Measurements from ENCODE around the gene E2F7. TPM values are rescaled to one million over a fixed set of nuclear protein-coding genes. Genes with fewer than 3 reads are reported as not detected.

E2F7 gene
- total RNA-seq, 1 experiment from 2014 or later = 19.5 TPM

DNA sequence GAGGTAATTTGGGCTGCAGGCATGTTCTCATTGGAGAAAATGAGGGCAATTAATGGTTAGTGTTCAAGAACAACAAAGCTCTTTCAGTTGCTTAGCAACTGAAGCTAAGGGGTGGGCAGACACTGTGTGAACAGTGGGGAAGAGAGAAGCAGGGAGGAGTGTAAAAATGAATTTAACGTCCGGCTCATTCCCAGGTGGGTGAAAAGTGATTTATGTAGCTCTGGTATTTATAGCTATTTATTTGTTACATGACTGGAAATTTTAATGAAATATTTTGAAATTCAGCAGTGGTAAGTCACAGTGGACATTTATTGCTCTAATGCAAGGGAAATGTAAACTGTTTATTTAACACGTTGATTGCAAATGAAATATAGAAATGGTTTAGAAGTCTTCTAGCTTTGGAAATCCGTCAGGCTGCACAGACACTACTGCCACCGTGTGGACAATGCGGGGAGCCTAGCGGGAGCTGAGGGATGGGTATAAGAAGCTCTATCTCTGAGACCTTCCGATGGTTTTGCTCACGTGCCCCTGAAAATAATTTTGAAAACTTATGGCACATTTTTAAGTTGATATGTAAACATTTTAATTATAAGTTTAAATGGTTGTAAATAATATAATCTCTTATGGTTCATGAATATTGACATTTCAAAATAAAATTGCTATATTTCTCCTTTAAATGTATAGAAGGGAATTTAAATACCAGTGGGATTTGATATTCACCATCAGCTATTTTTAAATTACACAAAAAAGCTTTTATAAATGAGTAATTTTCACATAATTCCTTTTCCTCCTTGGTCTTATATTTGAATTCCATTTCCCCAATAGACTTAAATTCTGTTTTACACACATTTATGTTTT, 54.4 kb downstream of the E2F7 start:
- H3K9me3 ChIP-seq (ENCODE audit: control insufficient read depth in 1 of 2, insufficient read depth in 1 of 2, low read depth in 1 of 2, low read length in 2 of 2) = no peaks in the 10 kb centered on the region
- no peaks in the 10 kb centered on the region for H3K36me3 ChIP-seq (ENCODE audit: control insufficient read depth in 1 of 2, insufficient read depth in 2 of 2, low read length in 2 of 2)
- ChIA-PET RAD21 (ENCODE audit: low non-redundant PET in 1 of 2, low total read pairs in 2 of 2, uncharacterized antibody in 2 of 2, unreplicated experiment in 2 of 2) (interaction anchor here (0.5 to 1.2 kb wide), 6 partner anchors 44 to 1525 kb away, joined by 3 to 6 read pairs (median 4); no protein-coding TSS in a partner anchor), CTCF (interaction anchor here (0.6 to 3.1 kb wide), 46 partner anchors 8 to 915 kb away, joined by 3 to 50 read pairs (median 4); partner anchors contain the start of gene CSRP2), POLR2A (interaction anchor here (1.3 kb wide), 1 partner anchor 132 kb away, joined by 4 read pairs; the partner anchor contains the start of gene CSRP2)
- no peak overlapping the region for H3K4me3 ChIP-seq (replicated peaks in 1 of 2; ENCODE audit: low read depth in 1 of 2, low read length in 2 of 2)
- H2AFZ ChIP-seq (ENCODE audit: low read depth, low read length, poor library complexity, severe bottlenecking) = peak overlapping the region; percentile 83
- no peaks in the 10 kb centered on the region for H4K20me1 ChIP-seq (ENCODE audit: insufficient read depth)
- ATAC-seq (peak; percentile 93), DNase-seq (ENCODE audit: low read depth, low spot score) (peak; percentile 66)
- TF ChIP-seq ZFX (IDR thresholded peaks at IDR 0.05) (no peak), POLR2AphosphoS5 (IDR thresholded peaks at IDR 0.05; ENCODE audit: low read depth, low read length) (no peak), CBX3 (IDR thresholded peaks at IDR 0.05; ENCODE audit: low read depth) (peak; percentile 49; the same call in 1 of the 2 replicates), TCF7L2 (IDR thresholded peaks at IDR 0.05; ENCODE audit: borderline replicate concordance, extremely low read depth, insufficient read depth, insufficient read length) (no peak), SRF (IDR thresholded peaks at IDR 0.05; ENCODE audit: low read depth) (peak; percentile 28; the same call in 1 of the 2 replicates), CEBPB (IDR thresholded peaks at IDR 0.05; ENCODE audit: low read depth) (no peak), RAD21 (IDR thresholded peaks at IDR 0.05; ENCODE audit: low read depth) (peak; percentile 88), YY1 (IDR thresholded peaks at IDR 0.05; ENCODE audit: extremely low read depth, insufficient replicate concordance, low read depth, low read length) (no peak), ZNF274 (IDR thresholded peaks at IDR 0.05; ENCODE audit: low read depth, low read length) (no peak), SP1 (IDR thresholded peaks at IDR 0.05; ENCODE audit: low read depth) (no peak), EZH2 (IDR thresholded peaks at IDR 0.05) (no peak), SIN3A (IDR thresholded peaks at IDR 0.05; ENCODE audit: low read depth) (no peak), JUND (IDR thresholded peaks at IDR 0.05) (no peak)
- TF ChIP-seq, protein P1, sequence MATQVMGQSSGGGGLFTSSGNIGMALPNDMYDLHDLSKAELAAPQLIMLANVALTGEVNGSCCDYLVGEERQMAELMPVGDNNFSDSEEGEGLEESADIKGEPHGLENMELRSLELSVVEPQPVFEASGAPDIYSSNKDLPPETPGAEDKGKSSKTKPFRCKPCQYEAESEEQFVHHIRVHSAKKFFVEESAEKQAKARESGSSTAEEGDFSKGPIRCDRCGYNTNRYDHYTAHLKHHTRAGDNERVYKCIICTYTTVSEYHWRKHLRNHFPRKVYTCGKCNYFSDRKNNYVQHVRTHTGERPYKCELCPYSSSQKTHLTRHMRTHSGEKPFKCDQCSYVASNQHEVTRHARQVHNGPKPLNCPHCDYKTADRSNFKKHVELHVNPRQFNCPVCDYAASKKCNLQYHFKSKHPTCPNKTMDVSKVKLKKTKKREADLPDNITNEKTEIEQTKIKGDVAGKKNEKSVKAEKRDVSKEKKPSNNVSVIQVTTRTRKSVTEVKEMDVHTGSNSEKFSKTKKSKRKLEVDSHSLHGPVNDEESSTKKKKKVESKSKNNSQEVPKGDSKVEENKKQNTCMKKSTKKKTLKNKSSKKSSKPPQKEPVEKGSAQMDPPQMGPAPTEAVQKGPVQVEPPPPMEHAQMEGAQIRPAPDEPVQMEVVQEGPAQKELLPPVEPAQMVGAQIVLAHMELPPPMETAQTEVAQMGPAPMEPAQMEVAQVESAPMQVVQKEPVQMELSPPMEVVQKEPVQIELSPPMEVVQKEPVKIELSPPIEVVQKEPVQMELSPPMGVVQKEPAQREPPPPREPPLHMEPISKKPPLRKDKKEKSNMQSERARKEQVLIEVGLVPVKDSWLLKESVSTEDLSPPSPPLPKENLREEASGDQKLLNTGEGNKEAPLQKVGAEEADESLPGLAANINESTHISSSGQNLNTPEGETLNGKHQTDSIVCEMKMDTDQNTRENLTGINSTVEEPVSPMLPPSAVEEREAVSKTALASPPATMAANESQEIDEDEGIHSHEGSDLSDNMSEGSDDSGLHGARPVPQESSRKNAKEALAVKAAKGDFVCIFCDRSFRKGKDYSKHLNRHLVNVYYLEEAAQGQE (IDR thresholded peaks at IDR 0.05; ENCODE audit: low read depth) = no peak
- TF ChIP-seq, protein P2, sequence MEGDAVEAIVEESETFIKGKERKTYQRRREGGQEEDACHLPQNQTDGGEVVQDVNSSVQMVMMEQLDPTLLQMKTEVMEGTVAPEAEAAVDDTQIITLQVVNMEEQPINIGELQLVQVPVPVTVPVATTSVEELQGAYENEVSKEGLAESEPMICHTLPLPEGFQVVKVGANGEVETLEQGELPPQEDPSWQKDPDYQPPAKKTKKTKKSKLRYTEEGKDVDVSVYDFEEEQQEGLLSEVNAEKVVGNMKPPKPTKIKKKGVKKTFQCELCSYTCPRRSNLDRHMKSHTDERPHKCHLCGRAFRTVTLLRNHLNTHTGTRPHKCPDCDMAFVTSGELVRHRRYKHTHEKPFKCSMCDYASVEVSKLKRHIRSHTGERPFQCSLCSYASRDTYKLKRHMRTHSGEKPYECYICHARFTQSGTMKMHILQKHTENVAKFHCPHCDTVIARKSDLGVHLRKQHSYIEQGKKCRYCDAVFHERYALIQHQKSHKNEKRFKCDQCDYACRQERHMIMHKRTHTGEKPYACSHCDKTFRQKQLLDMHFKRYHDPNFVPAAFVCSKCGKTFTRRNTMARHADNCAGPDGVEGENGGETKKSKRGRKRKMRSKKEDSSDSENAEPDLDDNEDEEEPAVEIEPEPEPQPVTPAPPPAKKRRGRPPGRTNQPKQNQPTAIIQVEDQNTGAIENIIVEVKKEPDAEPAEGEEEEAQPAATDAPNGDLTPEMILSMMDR (IDR thresholded peaks at IDR 0.05 in 2 of 3, conservative IDR thresholded peaks at IDR 0.05 in 1 of 3; ENCODE audit: borderline replicate concordance in 1 of 3, insufficient read depth in 1 of 3, low read depth in 2 of 3, low read length in 2 of 3) = peak; percentile 68 to 99 (median 96); a peak in 5 of 6 replicates
- TF ChIP-seq, protein P3, sequence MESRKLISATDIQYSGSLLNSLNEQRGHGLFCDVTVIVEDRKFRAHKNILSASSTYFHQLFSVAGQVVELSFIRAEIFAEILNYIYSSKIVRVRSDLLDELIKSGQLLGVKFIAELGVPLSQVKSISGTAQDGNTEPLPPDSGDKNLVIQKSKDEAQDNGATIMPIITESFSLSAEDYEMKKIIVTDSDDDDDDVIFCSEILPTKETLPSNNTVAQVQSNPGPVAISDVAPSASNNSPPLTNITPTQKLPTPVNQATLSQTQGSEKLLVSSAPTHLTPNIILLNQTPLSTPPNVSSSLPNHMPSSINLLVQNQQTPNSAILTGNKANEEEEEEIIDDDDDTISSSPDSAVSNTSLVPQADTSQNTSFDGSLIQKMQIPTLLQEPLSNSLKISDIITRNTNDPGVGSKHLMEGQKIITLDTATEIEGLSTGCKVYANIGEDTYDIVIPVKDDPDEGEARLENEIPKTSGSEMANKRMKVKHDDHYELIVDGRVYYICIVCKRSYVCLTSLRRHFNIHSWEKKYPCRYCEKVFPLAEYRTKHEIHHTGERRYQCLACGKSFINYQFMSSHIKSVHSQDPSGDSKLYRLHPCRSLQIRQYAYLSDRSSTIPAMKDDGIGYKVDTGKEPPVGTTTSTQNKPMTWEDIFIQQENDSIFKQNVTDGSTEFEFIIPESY (IDR thresholded peaks at IDR 0.05; ENCODE audit: extremely low read depth, insufficient replicate concordance, low read length) = no peak
- TF ChIP-seq, protein P4, sequence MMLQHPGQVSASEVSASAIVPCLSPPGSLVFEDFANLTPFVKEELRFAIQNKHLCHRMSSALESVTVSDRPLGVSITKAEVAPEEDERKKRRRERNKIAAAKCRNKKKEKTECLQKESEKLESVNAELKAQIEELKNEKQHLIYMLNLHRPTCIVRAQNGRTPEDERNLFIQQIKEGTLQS (IDR thresholded peaks at IDR 0.05) = no peak
- intact Hi-C loops (cut with micrococcal nuclease) = loop anchor here (1.0 to 10.0 kb wide), 3 partner anchors 58 to 390 kb away; no protein-coding TSS in a partner anchor
- no peaks in the 10 kb centered on the region for H3K79me2 ChIP-seq (ENCODE audit: insufficient read depth, low read length)
- no TSS peak for BruUV-seq (replicated peaks)
- H3K9me2 ChIP-seq (ENCODE audit: insufficient read depth) = no peaks in the 10 kb centered on the region
- H3K9ac ChIP-seq (ENCODE audit: low read length) = no peak overlapping the region
- peak overlapping the region; percentile 17 for H3K4me2 ChIP-seq (ENCODE audit: low read length)
- H3K27ac ChIP-seq (ENCODE audit: low read depth, low read length) = no peak overlapping the region
- no peaks in the 10 kb centered on the region for H3K27me3 ChIP-seq (ENCODE audit: insufficient read depth, low read length)
- H3K4me1 ChIP-seq (ENCODE audit: control insufficient read depth in 1 of 2, insufficient read depth in 2 of 2, low read length in 2 of 2) = peaks cover 0 to 4% of the 10 kb centered on the region in 2 experiments; a peak in 1 of 4 replicates
